Measurements from ENCODE around the gene ARHGEF17. TPM values are rescaled to one million over a fixed set of nuclear protein-coding genes. Genes with fewer than 3 reads are reported as not detected.

ARHGEF17 gene
- total RNA-seq, 6 experiments from 2014 or later: 4.6 to 7.3 (median 5.4) TPM

- H3K27me3 ChIP-seq: no peaks in the 10 kb centered on the region
- DNase-seq: no peak
- no peak overlapping the region for H3K4me3 ChIP-seq
- H3K27ac ChIP-seq: no peak overlapping the region
- TF ChIP-seq, protein P1, sequence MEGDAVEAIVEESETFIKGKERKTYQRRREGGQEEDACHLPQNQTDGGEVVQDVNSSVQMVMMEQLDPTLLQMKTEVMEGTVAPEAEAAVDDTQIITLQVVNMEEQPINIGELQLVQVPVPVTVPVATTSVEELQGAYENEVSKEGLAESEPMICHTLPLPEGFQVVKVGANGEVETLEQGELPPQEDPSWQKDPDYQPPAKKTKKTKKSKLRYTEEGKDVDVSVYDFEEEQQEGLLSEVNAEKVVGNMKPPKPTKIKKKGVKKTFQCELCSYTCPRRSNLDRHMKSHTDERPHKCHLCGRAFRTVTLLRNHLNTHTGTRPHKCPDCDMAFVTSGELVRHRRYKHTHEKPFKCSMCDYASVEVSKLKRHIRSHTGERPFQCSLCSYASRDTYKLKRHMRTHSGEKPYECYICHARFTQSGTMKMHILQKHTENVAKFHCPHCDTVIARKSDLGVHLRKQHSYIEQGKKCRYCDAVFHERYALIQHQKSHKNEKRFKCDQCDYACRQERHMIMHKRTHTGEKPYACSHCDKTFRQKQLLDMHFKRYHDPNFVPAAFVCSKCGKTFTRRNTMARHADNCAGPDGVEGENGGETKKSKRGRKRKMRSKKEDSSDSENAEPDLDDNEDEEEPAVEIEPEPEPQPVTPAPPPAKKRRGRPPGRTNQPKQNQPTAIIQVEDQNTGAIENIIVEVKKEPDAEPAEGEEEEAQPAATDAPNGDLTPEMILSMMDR (IDR thresholded peaks at IDR 0.05): no peak
- no peak for TF ChIP-seq POLR2A (IDR thresholded peaks at IDR 0.05)
- WGBS (ENCODE audit: insufficient coverage, low coverage, low lambda C conversion rate, missing lambda C conversion rate): 51% methylated on average over 6 of the region's 8 CpGs
- intact Hi-C loops (cut with DNase I): no loop called here
- ATAC-seq: no peak
- no peaks in the 10 kb centered on the region for H3K36me3 ChIP-seq
- no peaks in the 10 kb centered on the region for H3K9me3 ChIP-seq
- peaks cover 0 to 11% (median 0%) of the 10 kb centered on the region in 4 donors for H3K4me1 ChIP-seq
These were observed 10.5 kb downstream of the ARHGEF17 start for GRCh38 chr11:73318501-73319011.

- Histone ChIP-seq H3K27ac (peak overlapping the region in 2 of 3 donors; percentile 10 to 47), H3K4me1 (peaks cover 0 to 11% (median 0%) of the 10 kb centered on the region in 4 donors), H3K27me3 (no peaks in the 10 kb centered on the region), H3K4me3 (no peak overlapping the region), H3K36me3 (no peaks in the 10 kb centered on the region), H3K9me3 (no peaks in the 10 kb centered on the region)
- intact Hi-C loops (cut with DNase I): no loop called here
- WGBS (ENCODE audit: insufficient coverage, low coverage, low lambda C conversion rate, missing lambda C conversion rate): 50% methylated on average over 6 of the region's 10 CpGs
- no peak for TF ChIP-seq POLR2A (IDR thresholded peaks at IDR 0.05)
- TF ChIP-seq, protein P1 (IDR thresholded peaks at IDR 0.05): no peak
- DNase-seq: no peak
- ATAC-seq: no peak
These were observed 12.9 kb downstream of the ARHGEF17 start for GRCh38 chr11:73320763-73321603.

- 38% methylated on average over 3 of the region's 10 CpGs for WGBS (ENCODE audit: insufficient coverage, low coverage, low lambda C conversion rate, missing lambda C conversion rate)
- H3K27ac ChIP-seq: peak overlapping the region; percentile 10 to 49 (median 47)
- no peaks in the 10 kb centered on the region for H3K27me3 ChIP-seq
- H3K9me3 ChIP-seq: no peaks in the 10 kb centered on the region
- DNase-seq (peak in 1 of 3 donors; percentile 67), ATAC-seq (peak; percentile 55 to 76 (median 64))
- peaks cover 0 to 11% (median 0%) of the 10 kb centered on the region in 4 donors for H3K4me1 ChIP-seq
- H3K36me3 ChIP-seq: no peaks in the 10 kb centered on the region
- intact Hi-C loops (cut with DNase I): no loop called here
- TF ChIP-seq POLR2A (IDR thresholded peaks at IDR 0.05): no peak
- no peak overlapping the region for H3K4me3 ChIP-seq
These were observed 13.7 kb downstream of the ARHGEF17 start for GRCh38 chr11:73321604-73322381.

DNA sequence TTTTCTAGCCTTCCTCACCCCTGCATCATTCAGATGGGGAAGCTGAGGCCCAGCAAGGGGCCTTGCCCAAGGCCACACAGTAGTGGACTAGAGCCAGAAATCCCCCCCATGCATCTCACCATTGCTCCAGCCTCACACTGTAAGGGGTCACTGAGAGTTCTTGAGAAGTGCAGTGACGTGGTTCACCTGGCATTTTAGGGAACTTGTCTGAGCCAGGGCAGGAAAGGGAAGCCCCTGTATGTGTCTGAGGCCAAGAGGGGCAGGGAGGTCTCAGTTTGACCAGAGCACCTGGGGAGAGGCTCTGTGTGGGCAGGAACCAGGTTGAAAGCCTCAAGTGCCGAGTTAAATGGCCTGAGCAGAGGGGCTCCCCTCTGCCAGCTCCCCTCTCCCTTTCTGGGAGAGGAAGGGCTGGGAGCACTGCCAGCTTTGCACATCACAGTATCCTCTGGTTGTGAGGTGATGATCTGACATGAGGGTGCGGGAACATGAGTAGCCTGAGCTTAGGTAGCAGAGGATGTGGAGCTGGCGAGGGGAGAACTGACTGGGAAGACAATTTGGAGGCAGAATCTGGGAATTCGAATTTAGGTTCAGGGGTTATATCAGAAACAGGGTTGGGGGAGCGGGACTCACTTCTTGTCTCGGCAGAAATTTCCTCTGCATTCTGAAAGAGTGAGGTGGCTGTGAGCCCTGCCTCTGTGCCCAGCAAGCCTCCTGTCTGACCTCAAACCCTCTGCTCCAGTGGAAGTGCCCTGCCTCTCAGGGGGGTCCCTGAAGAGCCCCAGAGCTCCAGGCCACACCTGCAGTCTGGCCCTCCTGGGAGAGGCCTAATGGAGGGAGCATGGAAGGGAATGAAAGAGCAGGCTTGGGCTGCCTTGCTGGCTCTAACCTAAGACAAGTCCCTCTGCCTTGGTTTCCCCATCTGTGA is 14.6 kb downstream of the ARHGEF17 start:
- no peak overlapping the region for H3K4me3 ChIP-seq
- no peaks in the 10 kb centered on the region for H3K9me3 ChIP-seq
- TF ChIP-seq, protein P1 (IDR thresholded peaks at IDR 0.05): no peak
- TF ChIP-seq POLR2A (IDR thresholded peaks at IDR 0.05): no peak
- peaks cover 0 to 2% (median 0%) of the 10 kb centered on the region in 4 donors for H3K4me1 ChIP-seq
- intact Hi-C loops (cut with DNase I): no loop called here
- no peaks in the 10 kb centered on the region for H3K27me3 ChIP-seq
- DNase-seq (no peak), ATAC-seq (no peak)
- 49% methylated on average over 2 of the region's 7 CpGs for WGBS (ENCODE audit: insufficient coverage, low coverage, low lambda C conversion rate, missing lambda C conversion rate)
- peak overlapping the region; percentile 31 to 49 (median 47) for H3K27ac ChIP-seq
- H3K36me3 ChIP-seq: no peaks in the 10 kb centered on the region

Data from right lobe of liver (tissue), 6 donors.